ENCODE measurements around the gene COLEC12.

COLEC12 gene

DNA sequence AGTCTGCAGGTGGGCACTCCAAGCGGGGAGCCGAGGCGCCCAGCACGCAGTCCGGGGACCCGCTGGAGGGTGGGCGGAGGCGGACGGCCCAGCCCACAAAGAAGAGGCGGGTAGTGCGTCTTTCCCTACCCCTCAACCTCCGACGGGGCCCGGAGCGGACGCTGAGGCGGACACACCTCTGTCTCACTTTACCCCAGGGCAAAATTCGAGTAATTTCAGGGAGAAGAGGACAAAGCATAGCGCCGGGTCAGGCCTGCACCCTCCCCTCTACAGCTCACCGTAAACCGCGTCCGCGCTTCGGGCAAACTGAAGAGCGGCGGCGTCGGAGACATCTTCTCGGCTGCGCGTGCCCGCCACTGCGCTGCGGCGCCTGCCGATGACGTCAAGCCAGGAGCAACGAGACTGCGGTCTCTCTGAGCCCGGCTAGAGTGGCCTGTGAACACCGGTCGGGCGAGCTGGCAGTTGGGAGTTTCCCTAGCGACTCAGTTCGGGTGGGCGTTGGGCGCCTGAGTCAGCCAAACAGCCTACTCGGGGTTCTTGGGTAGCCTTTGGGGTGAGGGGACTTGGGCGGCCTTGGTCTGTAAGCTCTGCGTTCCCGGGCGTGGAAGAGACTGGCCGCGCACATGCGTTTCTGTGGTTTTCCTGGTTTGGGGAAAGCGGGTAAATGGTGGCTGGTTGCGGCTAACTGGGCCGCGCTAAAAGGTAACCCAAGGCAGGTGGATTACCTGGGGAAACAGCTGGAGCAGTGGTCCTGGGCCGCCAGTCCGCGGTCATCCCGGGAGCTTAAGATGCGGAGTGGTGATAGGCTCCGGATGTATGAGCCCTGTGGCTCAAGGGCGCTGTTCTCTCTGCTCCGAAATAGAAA lies 232.6 kb downstream of the COLEC12 start, which contains the start of gene THOC1:
TSS of gene THOC1 (minus strand) at position 360 of the 865 bp plus-strand sequence. CDS start at position 332, 28 bp downstream.
- no peaks in the 10 kb centered on the region for H3K27me3 Mint-ChIP-seq (ENCODE audit: low read depth)
- H3K36me3 Mint-ChIP-seq (ENCODE audit: low read depth): peaks cover 15% of the 10 kb centered on the region
- no peaks in the 10 kb centered on the region for H3K9me3 Mint-ChIP-seq
- H3K27ac Mint-ChIP-seq: peak within 1 kb of the TSS; percentile 99
- peaks cover 23% of the 10 kb centered on the region for H3K4me1 Mint-ChIP-seq (ENCODE audit: low read depth)
- peak within 1 kb of the TSS; percentile 95 for H3K4me3 Mint-ChIP-seq

- Mint-ChIP-seq H3K27ac (peak overlapping the region; percentile 99), H3K27me3 (ENCODE audit: low read depth) (no peaks in the 10 kb centered on the region), H3K9me3 (no peaks in the 10 kb centered on the region), H3K36me3 (ENCODE audit: low read depth) (peaks cover 15% of the 10 kb centered on the region), H3K4me3 (peak overlapping the region; percentile 95), H3K4me1 (ENCODE audit: low read depth) (peaks cover 23% of the 10 kb centered on the region)
These were observed 233.2 kb downstream of the COLEC12 start for GRCh38 chr18:267380-267687.
